Measurements from ENCODE around the gene PLSCR3.
A peak's percentile ranks its signal among the peaks of the same experiment; 100 is the strongest.

PLSCR3 gene

DNA sequence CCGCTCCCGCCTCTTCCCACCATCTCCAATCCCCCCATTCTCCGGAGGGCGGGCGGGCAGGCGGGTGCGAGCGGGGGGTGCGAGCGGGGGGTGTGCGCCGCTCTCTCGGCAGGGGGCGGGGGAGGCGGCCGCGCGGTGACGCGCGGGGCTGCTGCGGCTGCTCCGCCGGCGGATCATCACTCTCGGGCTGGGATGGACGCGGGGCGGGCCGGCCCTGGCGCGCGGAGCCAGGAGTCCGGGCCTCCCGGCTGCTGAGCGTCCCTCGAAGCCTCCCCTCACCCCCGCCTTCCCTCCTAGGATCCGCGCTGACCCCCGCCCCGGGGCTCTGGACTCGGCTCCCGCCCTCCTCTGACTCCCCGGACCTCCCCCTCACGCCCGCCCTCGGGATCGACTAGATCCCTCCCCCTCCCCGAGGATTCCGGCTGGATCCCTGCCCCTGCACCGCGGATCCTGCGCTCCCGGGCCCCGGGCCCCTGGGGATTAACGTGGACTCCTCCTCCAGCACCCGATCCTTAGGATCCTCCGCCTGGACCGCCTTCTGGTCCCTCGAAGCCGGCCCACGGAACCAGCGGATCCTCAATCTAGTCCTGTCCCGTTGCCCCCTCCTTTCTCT, 10.5 kb upstream of the PLSCR3 start:
- no peaks in the 10 kb centered on the region for H3K9me2 ChIP-seq (replicated peaks; ENCODE audit: low read depth, low read length)
- H2AFZ ChIP-seq (ENCODE audit: low read length), result peak overlapping the region; percentile 93
- H3K9ac ChIP-seq (ENCODE audit: low read depth, low read length, poor library complexity, severe bottlenecking), result peak overlapping the region; percentile 75
- peaks cover 6% of the 10 kb centered on the region for H3K79me2 ChIP-seq (ENCODE audit: insufficient read depth, low read length)
- peak overlapping the region; percentile 76 for H3K4me3 ChIP-seq (ENCODE audit: low read length, poor library complexity, severe bottlenecking)
- no peaks in the 10 kb centered on the region for H3F3A ChIP-seq (ENCODE audit: low read depth)
- no peaks in the 10 kb centered on the region for H3K27me3 ChIP-seq (ENCODE audit: insufficient read depth, low read length, poor library complexity, severe bottlenecking)
- no peak for TF ChIP-seq EZH2phosphoT487 (IDR thresholded peaks at IDR 0.05; ENCODE audit: borderline replicate concordance)
- TF ChIP-seq, protein P1, sequence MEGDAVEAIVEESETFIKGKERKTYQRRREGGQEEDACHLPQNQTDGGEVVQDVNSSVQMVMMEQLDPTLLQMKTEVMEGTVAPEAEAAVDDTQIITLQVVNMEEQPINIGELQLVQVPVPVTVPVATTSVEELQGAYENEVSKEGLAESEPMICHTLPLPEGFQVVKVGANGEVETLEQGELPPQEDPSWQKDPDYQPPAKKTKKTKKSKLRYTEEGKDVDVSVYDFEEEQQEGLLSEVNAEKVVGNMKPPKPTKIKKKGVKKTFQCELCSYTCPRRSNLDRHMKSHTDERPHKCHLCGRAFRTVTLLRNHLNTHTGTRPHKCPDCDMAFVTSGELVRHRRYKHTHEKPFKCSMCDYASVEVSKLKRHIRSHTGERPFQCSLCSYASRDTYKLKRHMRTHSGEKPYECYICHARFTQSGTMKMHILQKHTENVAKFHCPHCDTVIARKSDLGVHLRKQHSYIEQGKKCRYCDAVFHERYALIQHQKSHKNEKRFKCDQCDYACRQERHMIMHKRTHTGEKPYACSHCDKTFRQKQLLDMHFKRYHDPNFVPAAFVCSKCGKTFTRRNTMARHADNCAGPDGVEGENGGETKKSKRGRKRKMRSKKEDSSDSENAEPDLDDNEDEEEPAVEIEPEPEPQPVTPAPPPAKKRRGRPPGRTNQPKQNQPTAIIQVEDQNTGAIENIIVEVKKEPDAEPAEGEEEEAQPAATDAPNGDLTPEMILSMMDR (conservative IDR thresholded peaks at IDR 0.05; ENCODE audit: low read length), result no peak
- peak overlapping the region; percentile 74 for H3K4me2 ChIP-seq (ENCODE audit: low read depth, low read length, poor library complexity, severe bottlenecking)
- peaks cover 3% of the 10 kb centered on the region for H4K20me1 ChIP-seq (ENCODE audit: insufficient read depth, low read length, poor library complexity, severe bottlenecking)
- no peaks in the 10 kb centered on the region for H3K36me3 ChIP-seq (ENCODE audit: insufficient read depth, low read length)
- H3K9me3 ChIP-seq (ENCODE audit: insufficient read depth, low read depth, low read length), result no peaks in the 10 kb centered on the region
- peaks cover 20% of the 10 kb centered on the region for H3K4me1 ChIP-seq (ENCODE audit: insufficient read depth, low read length, poor library complexity, severe bottlenecking)

DNA sequence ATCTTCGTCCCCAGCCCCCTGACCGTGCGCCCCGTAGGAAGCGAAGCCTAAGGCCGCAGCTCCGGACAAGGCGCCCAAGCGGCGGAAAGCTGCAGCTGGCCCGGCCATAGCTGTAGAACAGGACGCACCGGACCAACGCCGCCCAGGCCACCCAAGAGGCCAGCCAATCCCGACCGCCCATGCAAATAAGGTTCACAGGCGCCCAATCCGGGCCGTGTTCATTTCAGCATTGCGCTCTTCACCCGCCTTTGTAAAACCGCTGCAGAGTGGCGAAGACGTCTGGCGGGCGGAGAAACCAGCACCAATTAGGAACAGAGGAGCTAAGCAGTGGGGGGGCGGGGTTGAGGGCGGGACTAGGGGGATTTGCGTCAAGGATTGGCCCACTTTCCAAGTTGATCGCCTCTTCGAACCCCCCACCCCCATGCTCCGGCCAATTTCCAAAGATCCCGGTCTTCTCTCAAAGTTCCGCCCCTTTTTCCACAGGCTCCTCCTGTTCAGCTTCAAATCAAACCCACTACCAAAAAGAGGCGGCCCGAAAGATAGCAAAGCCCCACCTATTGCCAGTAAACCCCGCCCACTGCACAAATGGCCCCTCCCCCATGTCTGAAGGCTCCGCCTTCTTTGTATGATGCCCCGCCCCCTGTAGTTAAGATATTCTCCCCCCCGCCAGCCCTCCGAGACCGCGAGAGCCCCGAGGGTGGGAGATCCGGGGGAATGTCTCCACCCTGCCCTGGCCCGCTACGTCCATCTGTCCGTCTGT, 9.8 kb upstream of the PLSCR3 start, which contains the start of gene TMEM256:
Gene TMEM256, minus strand, starts transcription at position 121 of the 760 bp plus-strand sequence. Its CDS starts 13 bp downstream, at position 108.
- TF ChIP-seq, protein P1 (conservative IDR thresholded peaks at IDR 0.05; ENCODE audit: low read length), result no peak
- no peak for TF ChIP-seq EZH2phosphoT487 (IDR thresholded peaks at IDR 0.05; ENCODE audit: borderline replicate concordance)
- no peaks in the 10 kb centered on the region for H3K9me2 ChIP-seq (replicated peaks; ENCODE audit: low read depth, low read length)

GRCh38 chr17:7403727-7403976, 9.3 kb upstream of the PLSCR3 start:
- Histone ChIP-seq H3K4me3 (ENCODE audit: low read length, poor library complexity, severe bottlenecking) (peak overlapping the region; percentile 76), H2AFZ (ENCODE audit: low read length) (peak overlapping the region; percentile 86), H3K79me2 (ENCODE audit: insufficient read depth, low read length) (peaks cover 6% of the 10 kb centered on the region)

More for the DNA sequence above, 9.8 kb upstream of the PLSCR3 start, which contains the start of gene TMEM256:
- Histone ChIP-seq H3K4me1 (ENCODE audit: insufficient read depth, low read length, poor library complexity, severe bottlenecking) (peaks cover 20% of the 10 kb centered on the region), H3K27me3 (ENCODE audit: insufficient read depth, low read length, poor library complexity, severe bottlenecking) (no peaks in the 10 kb centered on the region), H3K9ac (ENCODE audit: low read depth, low read length, poor library complexity, severe bottlenecking) (peak within 1 kb of the TSS; percentile 80), H3K79me2 (ENCODE audit: insufficient read depth, low read length) (peaks cover 6% of the 10 kb centered on the region), H3F3A (ENCODE audit: low read depth) (no peaks in the 10 kb centered on the region), H3K36me3 (ENCODE audit: insufficient read depth, low read length) (no peaks in the 10 kb centered on the region), H3K4me3 (ENCODE audit: low read length, poor library complexity, severe bottlenecking) (peak within 1 kb of the TSS; percentile 76), H3K9me3 (ENCODE audit: insufficient read depth, low read depth, low read length) (no peaks in the 10 kb centered on the region), H4K20me1 (ENCODE audit: insufficient read depth, low read length, poor library complexity, severe bottlenecking) (peaks cover 3% of the 10 kb centered on the region), H2AFZ (ENCODE audit: low read length) (peak within 1 kb of the TSS; percentile 93), H3K4me2 (ENCODE audit: low read depth, low read length, poor library complexity, severe bottlenecking) (peak within 1 kb of the TSS; percentile 86)

More at GRCh38 chr17:7403727-7403976, 9.3 kb upstream of the PLSCR3 start:
- peaks cover 3% of the 10 kb centered on the region for H4K20me1 ChIP-seq (ENCODE audit: insufficient read depth, low read length, poor library complexity, severe bottlenecking)
- H3K4me1 ChIP-seq (ENCODE audit: insufficient read depth, low read length, poor library complexity, severe bottlenecking), result peaks cover 20% of the 10 kb centered on the region
- H3K36me3 ChIP-seq (ENCODE audit: insufficient read depth, low read length), result no peaks in the 10 kb centered on the region
- no peaks in the 10 kb centered on the region for H3K9me2 ChIP-seq (replicated peaks; ENCODE audit: low read depth, low read length)
- no peaks in the 10 kb centered on the region for H3K9me3 ChIP-seq (ENCODE audit: insufficient read depth, low read depth, low read length)
- peak overlapping the region; percentile 80 for H3K9ac ChIP-seq (ENCODE audit: low read depth, low read length, poor library complexity, severe bottlenecking)
- peak overlapping the region; percentile 86 for H3K4me2 ChIP-seq (ENCODE audit: low read depth, low read length, poor library complexity, severe bottlenecking)
- H3K27me3 ChIP-seq (ENCODE audit: insufficient read depth, low read length, poor library complexity, severe bottlenecking), result no peaks in the 10 kb centered on the region
- TF ChIP-seq EZH2phosphoT487 (IDR thresholded peaks at IDR 0.05; ENCODE audit: borderline replicate concordance), result no peak
- TF ChIP-seq, protein P1 (conservative IDR thresholded peaks at IDR 0.05; ENCODE audit: low read length), result no peak
- no peaks in the 10 kb centered on the region for H3F3A ChIP-seq (ENCODE audit: low read depth)

Data from Loucy (cell line).